HCT116 (cell line): ENCODE measurements around the gene GALNT7. TPM values are rescaled to one million over a fixed set of nuclear protein-coding genes. Genes with fewer than 3 reads are reported as not detected.

Source experiments
- ATAC-seq: fragments of 200-7000 bp; cut with Tn5 transposase; 2 replicates; pipeline ENCODE4 v1.9.1; 2020; ENCODE audit warnings: mild to moderate bottlenecking, moderate library complexity
- BruUV-seq: library from RNA; stranded (reverse); fragments of 400-500 nt; replicated peaks from 2 replicates; lab custom pipeline; 2021; lab: Mats Ljungman, UMichigan
- CTCF ChIA-PET: fragments of 300-600 bp; sonication (Branson Sonifier 250); formaldehyde crosslinking; loops from one replicate; lab custom pipeline; 2021; ENCODE audit warnings: antibody characterized with exemption; lab: Charles Lee
- POLR2A ChIA-PET: fragments of 300-600, 350-600 bp; sonication (Branson Sonifier 250); formaldehyde crosslinking; loops from one replicate; lab custom pipeline; 2021; ENCODE audit warnings: antibody characterized with exemption; lab: Charles Lee
- RAD21 ChIA-PET, 2 experiments: fragments of 300-600 bp; sonication (Branson Sonifier 250); formaldehyde crosslinking; loops; one replicate each; lab custom pipeline; 2023; ENCODE audit warnings: low total read pairs in 2 of 2; ENCODE audit not compliant: uncharacterized antibody in 2 of 2, unreplicated experiment in 2 of 2, low non-redundant PET in 1 of 2; lab: Charles Lee
- DNase-seq: peaks from one replicate; pipeline ENCODE4 v3.0.0-alpha.2; 2010; ENCODE audit warnings: low read depth, low spot score
- H2AFZ ChIP-seq: fragments of 200-600 bp; shearing (Covaris generic), sonication (generic); 2 replicates; pipeline ENCODE4 v1.6.1; 2017; ENCODE audit warnings: low read depth, mixed run types, mixed read lengths, antibody characterized with exemption, low read length; ENCODE audit not compliant: poor library complexity, severe bottlenecking
- H3K27ac ChIP-seq: 2 replicates; pipeline ENCODE4 v1.5.1; 2012; ENCODE audit warnings: low read depth, low read length
- H3K27me3 ChIP-seq: fragments of 200-600 bp; sonication (generic); 2 replicates; pipeline ENCODE4 v1.6.1; 2016; ENCODE audit warnings: mixed run types, low read length, mixed read lengths; ENCODE audit not compliant: insufficient read depth
- H3K36me3 ChIP-seq, 2 experiments: fragments of 200-500 bp in 1 of 2; fragments of 200-600 bp in 1 of 2; sonication (Bioruptor generic) in 1 of 2; sonication (generic) in 1 of 2; 2 replicates each; pipeline versions ENCODE4 v1.5.1 to v1.6.1; 2014 to 2016; ENCODE audit warnings: low read length in 2 of 2, inconsistent platforms in 1 of 2, mixed read lengths in 1 of 2, mixed run types in 1 of 2; ENCODE audit not compliant: insufficient read depth in 2 of 2, control insufficient read depth in 1 of 2
- H3K4me1 ChIP-seq, 2 experiments: fragments of 200-600 bp in 1 of 2; sonication (generic) in 1 of 2; 2 replicates each; pipeline versions ENCODE4 v1.5.1 to v1.6.1; 2012 to 2017; ENCODE audit warnings: low read length in 2 of 2, inconsistent platforms in 1 of 2, mild to moderate bottlenecking in 1 of 2, mixed read lengths in 1 of 2, mixed run types in 1 of 2, moderate library complexity in 1 of 2; ENCODE audit not compliant: insufficient read depth in 2 of 2, control insufficient read depth in 1 of 2
- H3K4me2 ChIP-seq: fragments of 200-600 bp; sonication (generic); 2 replicates; pipeline ENCODE4 v1.6.1; 2017; ENCODE audit warnings: mixed run types, low read length, mixed read lengths
- H3K4me3 ChIP-seq, 2 experiments: fragments of 200-600 bp in 1 of 2; sonication (generic) in 1 of 2; replicated peaks in 1 of 2; 2 replicates each; pipeline ENCODE4 v1.5.1; 2011 to 2016; ENCODE audit warnings: low read length in 2 of 2, control low read depth in 1 of 2, low read depth in 1 of 2, mild to moderate bottlenecking in 1 of 2, mixed read lengths in 1 of 2, mixed run types in 1 of 2
- H3K79me2 ChIP-seq: fragments of 200-600 bp; sonication (generic); 2 replicates; pipeline ENCODE4 v1.6.1; 2017; ENCODE audit warnings: mild to moderate bottlenecking, mixed run types, low read length, moderate library complexity, mixed read lengths; ENCODE audit not compliant: insufficient read depth
- H3K9ac ChIP-seq: fragments of 200-600 bp; sonication (generic); 2 replicates; pipeline ENCODE4 v1.6.1; 2016; ENCODE audit warnings: low read length, mixed read lengths
- H3K9me2 ChIP-seq: fragments of 200-600 bp; sonication (generic), shearing (Covaris generic); 2 replicates; pipeline ENCODE4 v1.6.1; 2017; ENCODE audit warnings: mixed run types, mild to moderate bottlenecking, moderate library complexity; ENCODE audit not compliant: insufficient read depth
- H3K9me3 ChIP-seq, 2 experiments: fragments of 200-500 bp in 1 of 2; fragments of 200-600 bp in 1 of 2; sonication (Bioruptor generic) in 1 of 2; sonication (generic) in 1 of 2; 2 replicates each; pipeline ENCODE4 v1.6.1; 2014 to 2017; ENCODE audit warnings: low read length in 2 of 2, mixed read lengths in 2 of 2, inconsistent platforms in 1 of 2, low read depth in 1 of 2, mild to moderate bottlenecking in 1 of 2, mixed run types in 1 of 2, moderate library complexity in 1 of 2; ENCODE audit not compliant: control insufficient read depth in 1 of 2, insufficient read depth in 1 of 2
- H4K20me1 ChIP-seq: fragments of 200-600 bp; sonication (generic), shearing (Covaris generic); 2 replicates; pipeline ENCODE4 v1.6.1; 2017; ENCODE audit warnings: mixed run types, mild to moderate bottlenecking, moderate library complexity; ENCODE audit not compliant: insufficient read depth
- CBX3 ChIP-seq: IDR thresholded peaks from 2 replicates; pipeline ENCODE4 v1.6.1; 2012; ENCODE audit warnings: low read depth
- CEBPB ChIP-seq: IDR thresholded peaks from 2 replicates; pipeline ENCODE4 v1.6.1; 2012; ENCODE audit warnings: low read depth
- EZH2phosphoT487 ChIP-seq: fragments of 200-600 bp; IDR thresholded peaks from 2 replicates; pipeline ENCODE4 v1.6.1; 2018; ENCODE audit warnings: antibody characterized with exemption, borderline replicate concordance
- FOSL1 ChIP-seq: IDR thresholded peaks from 2 replicates; pipeline ENCODE4 v1.6.1; 2012; ENCODE audit warnings: low read depth
- JUND ChIP-seq: IDR thresholded peaks from 2 replicates; pipeline ENCODE4 v1.6.1; 2012
- POLR2A ChIP-seq: IDR thresholded peaks from 2 replicates; pipeline ENCODE4 v1.7.0; 2011; ENCODE audit warnings: borderline replicate concordance; ENCODE audit not compliant: insufficient read depth, insufficient read length; ENCODE audit errors: extremely low read depth
- SIN3A ChIP-seq: IDR thresholded peaks from 2 replicates; pipeline ENCODE4 v1.6.1; 2012; ENCODE audit warnings: low read depth
- SP1 ChIP-seq: IDR thresholded peaks from 2 replicates; pipeline ENCODE4 v1.6.1; 2012; ENCODE audit warnings: low read depth
- SRF ChIP-seq: IDR thresholded peaks from 2 replicates; pipeline ENCODE4 v1.6.1; 2012; ENCODE audit warnings: low read depth
- TCF7L2 ChIP-seq: IDR thresholded peaks from 2 replicates; pipeline ENCODE4 v1.7.0; 2011; ENCODE audit warnings: borderline replicate concordance, inconsistent platforms; ENCODE audit not compliant: insufficient read depth, insufficient read length; ENCODE audit errors: extremely low read depth
- intact Hi-C: fragments of 100-400 bp; cut with micrococcal nuclease; formaldehyde crosslinking; loops from 2 replicates; pipeline ENCODE4 v1.10.0; 2022
- total RNA-seq: library from RNA; stranded (reverse); gene quantifications from one replicate; pipeline ENCODE4 v1.2.1, GENCODE V29; 2021; ENCODE audit not compliant: unreplicated experiment
- TF ChIP-seq, protein P1 (sequence below): IDR thresholded peaks from 2 replicates; pipeline ENCODE4 v1.6.1; 2012
- TF ChIP-seq, protein P2 (sequence below): IDR thresholded peaks from 2 replicates; pipeline ENCODE4 v1.6.1; 2012; ENCODE audit warnings: low read depth
- TF ChIP-seq, protein P3 (sequence below): IDR thresholded peaks from 2 replicates; pipeline ENCODE4 v1.6.1; 2011; ENCODE audit warnings: mild to moderate bottlenecking, low read length, moderate library complexity; ENCODE audit not compliant: insufficient replicate concordance; ENCODE audit errors: extremely low read depth
- TF ChIP-seq, protein P4 (sequence below), 3 experiments: fragments of 200-600 bp in 1 of 3; sonication (generic) in 1 of 3; IDR thresholded peaks in 2 of 3; conservative IDR thresholded peaks in 1 of 3; 2 replicates each; pipeline ENCODE4 v1.5.1; 2012 to 2017; ENCODE audit warnings: low read depth in 2 of 3, low read length in 2 of 3, antibody characterized with exemption in 1 of 3, borderline replicate concordance in 1 of 3, control low read depth in 1 of 3, mild to moderate bottlenecking in 1 of 3, mixed read lengths in 1 of 3, mixed run types in 1 of 3, moderate library complexity in 1 of 3; ENCODE audit not compliant: insufficient read depth in 1 of 3

The GALNT7 gene
- total RNA-seq, 1 experiment from 2014 or later: 21.3 TPM

DNA sequence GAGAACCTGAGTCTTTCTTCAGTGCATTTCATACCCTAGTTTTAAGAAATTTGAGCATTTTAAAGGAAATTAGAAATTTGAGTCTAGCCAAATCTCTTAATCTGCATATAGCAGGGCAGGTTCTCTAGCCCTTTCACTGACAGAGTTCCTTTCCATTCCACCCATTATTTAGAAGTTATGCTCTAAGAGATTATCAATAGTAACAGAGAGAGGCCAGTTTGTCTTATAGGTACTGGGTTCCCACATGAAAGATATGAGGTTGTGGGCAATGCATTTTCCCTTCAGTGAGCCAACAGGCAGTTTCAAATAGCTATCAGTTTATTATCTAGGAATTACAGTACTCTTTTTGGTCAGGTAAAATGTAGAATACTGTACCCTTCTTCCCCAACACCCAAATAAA lies 7.3 kb upstream of the GALNT7 start:
- Histone ChIP-seq H3K9me3 (no peaks in the 10 kb centered on the region), H4K20me1 (no peaks in the 10 kb centered on the region), H3K36me3 (no peaks in the 10 kb centered on the region), H3K79me2 (no peaks in the 10 kb centered on the region), H3K27ac (no peak overlapping the region), H2AFZ (no peak overlapping the region), H3K4me2 (no peak overlapping the region), H3K9ac (no peak overlapping the region), H3K9me2 (no peaks in the 10 kb centered on the region), H3K4me1 (no peaks in the 10 kb centered on the region), H3K4me3 (no peak overlapping the region), H3K27me3 (no peaks in the 10 kb centered on the region)
- CTCF ChIA-PET: no interaction called here
- POLR2A ChIA-PET: no interaction called here
- TF ChIP-seq CBX3: no peak
- TF ChIP-seq JUND: no peak
- TF ChIP-seq, protein P1, sequence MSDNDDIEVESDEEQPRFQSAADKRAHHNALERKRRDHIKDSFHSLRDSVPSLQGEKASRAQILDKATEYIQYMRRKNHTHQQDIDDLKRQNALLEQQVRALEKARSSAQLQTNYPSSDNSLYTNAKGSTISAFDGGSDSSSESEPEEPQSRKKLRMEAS: no peak
- TF ChIP-seq, protein P2, sequence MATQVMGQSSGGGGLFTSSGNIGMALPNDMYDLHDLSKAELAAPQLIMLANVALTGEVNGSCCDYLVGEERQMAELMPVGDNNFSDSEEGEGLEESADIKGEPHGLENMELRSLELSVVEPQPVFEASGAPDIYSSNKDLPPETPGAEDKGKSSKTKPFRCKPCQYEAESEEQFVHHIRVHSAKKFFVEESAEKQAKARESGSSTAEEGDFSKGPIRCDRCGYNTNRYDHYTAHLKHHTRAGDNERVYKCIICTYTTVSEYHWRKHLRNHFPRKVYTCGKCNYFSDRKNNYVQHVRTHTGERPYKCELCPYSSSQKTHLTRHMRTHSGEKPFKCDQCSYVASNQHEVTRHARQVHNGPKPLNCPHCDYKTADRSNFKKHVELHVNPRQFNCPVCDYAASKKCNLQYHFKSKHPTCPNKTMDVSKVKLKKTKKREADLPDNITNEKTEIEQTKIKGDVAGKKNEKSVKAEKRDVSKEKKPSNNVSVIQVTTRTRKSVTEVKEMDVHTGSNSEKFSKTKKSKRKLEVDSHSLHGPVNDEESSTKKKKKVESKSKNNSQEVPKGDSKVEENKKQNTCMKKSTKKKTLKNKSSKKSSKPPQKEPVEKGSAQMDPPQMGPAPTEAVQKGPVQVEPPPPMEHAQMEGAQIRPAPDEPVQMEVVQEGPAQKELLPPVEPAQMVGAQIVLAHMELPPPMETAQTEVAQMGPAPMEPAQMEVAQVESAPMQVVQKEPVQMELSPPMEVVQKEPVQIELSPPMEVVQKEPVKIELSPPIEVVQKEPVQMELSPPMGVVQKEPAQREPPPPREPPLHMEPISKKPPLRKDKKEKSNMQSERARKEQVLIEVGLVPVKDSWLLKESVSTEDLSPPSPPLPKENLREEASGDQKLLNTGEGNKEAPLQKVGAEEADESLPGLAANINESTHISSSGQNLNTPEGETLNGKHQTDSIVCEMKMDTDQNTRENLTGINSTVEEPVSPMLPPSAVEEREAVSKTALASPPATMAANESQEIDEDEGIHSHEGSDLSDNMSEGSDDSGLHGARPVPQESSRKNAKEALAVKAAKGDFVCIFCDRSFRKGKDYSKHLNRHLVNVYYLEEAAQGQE: no peak
- no peak for TF ChIP-seq POLR2A
- TF ChIP-seq TCF7L2: no peak
- no peak for ATAC-seq
- DNase-seq: no peak
- intact Hi-C loops: no loop called here
- RAD21 ChIA-PET: no interaction called here
- no TSS peak for BruUV-seq

DNA sequence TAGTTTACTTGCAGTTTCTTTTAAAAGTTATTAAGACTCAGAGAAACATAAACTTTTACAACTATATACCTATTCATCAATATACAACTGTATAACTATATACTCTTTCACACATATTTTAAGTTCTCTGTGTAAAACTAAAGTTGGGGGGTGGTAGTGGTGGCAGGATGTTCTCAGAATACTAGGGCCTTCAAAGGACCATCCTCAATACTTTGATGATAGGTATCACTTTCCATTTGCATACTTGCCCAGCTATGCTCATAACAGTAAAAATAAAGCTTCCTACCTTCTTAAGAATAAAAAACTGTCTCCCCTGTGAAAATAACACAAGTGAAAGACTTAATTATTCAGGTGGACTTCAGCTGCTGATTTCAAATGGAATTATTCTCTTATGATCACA lies 2.9 kb upstream of the GALNT7 start:
- H3K27ac ChIP-seq: no peak overlapping the region
- H3K4me3 ChIP-seq: no peak overlapping the region
- no peaks in the 10 kb centered on the region for H3K9me2 ChIP-seq
- POLR2A ChIA-PET: no interaction called here
- no TSS peak for BruUV-seq
- no peak overlapping the region for H3K9ac ChIP-seq
- H3K9me3 ChIP-seq: no peaks in the 10 kb centered on the region
- no peaks in the 10 kb centered on the region for H3K27me3 ChIP-seq
- intact Hi-C loops: no loop called here
- H3K36me3 ChIP-seq: no peaks in the 10 kb centered on the region
- RAD21 ChIA-PET: no interaction called here
- CTCF ChIA-PET: no interaction called here
- ATAC-seq (no peak), DNase-seq (no peak)
- peaks cover 10% of the 10 kb centered on the region for H3K79me2 ChIP-seq
- peaks cover 9 to 24% of the 10 kb centered on the region in 2 experiments; a peak in 3 of 4 replicates for H3K4me1 ChIP-seq
- no peaks in the 10 kb centered on the region for H4K20me1 ChIP-seq
- no peak overlapping the region for H2AFZ ChIP-seq
- no peak overlapping the region for H3K4me2 ChIP-seq
- no peak for TF ChIP-seq SP1
- TF ChIP-seq CEBPB: no peak
- TF ChIP-seq, protein P3, sequence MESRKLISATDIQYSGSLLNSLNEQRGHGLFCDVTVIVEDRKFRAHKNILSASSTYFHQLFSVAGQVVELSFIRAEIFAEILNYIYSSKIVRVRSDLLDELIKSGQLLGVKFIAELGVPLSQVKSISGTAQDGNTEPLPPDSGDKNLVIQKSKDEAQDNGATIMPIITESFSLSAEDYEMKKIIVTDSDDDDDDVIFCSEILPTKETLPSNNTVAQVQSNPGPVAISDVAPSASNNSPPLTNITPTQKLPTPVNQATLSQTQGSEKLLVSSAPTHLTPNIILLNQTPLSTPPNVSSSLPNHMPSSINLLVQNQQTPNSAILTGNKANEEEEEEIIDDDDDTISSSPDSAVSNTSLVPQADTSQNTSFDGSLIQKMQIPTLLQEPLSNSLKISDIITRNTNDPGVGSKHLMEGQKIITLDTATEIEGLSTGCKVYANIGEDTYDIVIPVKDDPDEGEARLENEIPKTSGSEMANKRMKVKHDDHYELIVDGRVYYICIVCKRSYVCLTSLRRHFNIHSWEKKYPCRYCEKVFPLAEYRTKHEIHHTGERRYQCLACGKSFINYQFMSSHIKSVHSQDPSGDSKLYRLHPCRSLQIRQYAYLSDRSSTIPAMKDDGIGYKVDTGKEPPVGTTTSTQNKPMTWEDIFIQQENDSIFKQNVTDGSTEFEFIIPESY: no peak
- TF ChIP-seq, protein P4, sequence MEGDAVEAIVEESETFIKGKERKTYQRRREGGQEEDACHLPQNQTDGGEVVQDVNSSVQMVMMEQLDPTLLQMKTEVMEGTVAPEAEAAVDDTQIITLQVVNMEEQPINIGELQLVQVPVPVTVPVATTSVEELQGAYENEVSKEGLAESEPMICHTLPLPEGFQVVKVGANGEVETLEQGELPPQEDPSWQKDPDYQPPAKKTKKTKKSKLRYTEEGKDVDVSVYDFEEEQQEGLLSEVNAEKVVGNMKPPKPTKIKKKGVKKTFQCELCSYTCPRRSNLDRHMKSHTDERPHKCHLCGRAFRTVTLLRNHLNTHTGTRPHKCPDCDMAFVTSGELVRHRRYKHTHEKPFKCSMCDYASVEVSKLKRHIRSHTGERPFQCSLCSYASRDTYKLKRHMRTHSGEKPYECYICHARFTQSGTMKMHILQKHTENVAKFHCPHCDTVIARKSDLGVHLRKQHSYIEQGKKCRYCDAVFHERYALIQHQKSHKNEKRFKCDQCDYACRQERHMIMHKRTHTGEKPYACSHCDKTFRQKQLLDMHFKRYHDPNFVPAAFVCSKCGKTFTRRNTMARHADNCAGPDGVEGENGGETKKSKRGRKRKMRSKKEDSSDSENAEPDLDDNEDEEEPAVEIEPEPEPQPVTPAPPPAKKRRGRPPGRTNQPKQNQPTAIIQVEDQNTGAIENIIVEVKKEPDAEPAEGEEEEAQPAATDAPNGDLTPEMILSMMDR (IDR thresholded peaks at IDR 0.05 in 2 of 3, conservative IDR thresholded peaks at IDR 0.05 in 1 of 3; ENCODE audit: borderline replicate concordance in 1 of 3, insufficient read depth in 1 of 3, low read depth in 2 of 3, low read length in 2 of 3): no peak
- TF ChIP-seq SIN3A: no peak
- TF ChIP-seq EZH2phosphoT487: no peak
- TF ChIP-seq JUND: no peak
- no peak for TF ChIP-seq SRF
- no peak for TF ChIP-seq FOSL1
- TF ChIP-seq POLR2A: no peak
